HepG2 (cell line): ENCODE results near the gene CSKMT. TPM values are rescaled to one million over a fixed set of nuclear protein-coding genes. Genes with fewer than 3 reads are reported as not detected.

Source experiments
- BCL6 ChIP-seq: IDR thresholded peaks from 2 replicates; pipeline ENCODE4 v1.6.1; 2016; ENCODE audit warnings: missing genetic modification reagents, missing compliant biosample characterization
- CEBPB ChIP-seq: IDR thresholded peaks from 2 replicates; pipeline ENCODE4 v1.6.1; 2011; ENCODE audit warnings: low read depth, low read length, improper control_type of control experiment, borderline replicate concordance
- FOXA3 ChIP-seq: IDR thresholded peaks from 2 replicates; pipeline ENCODE4 v1.6.1; 2016; ENCODE audit warnings: missing genetic modification reagents, missing compliant biosample characterization
- IKZF1 ChIP-seq: fragments of 450-650 bp; IDR thresholded peaks from 2 replicates; pipeline ENCODE4 v1.7.1; 2016
- MEIS2 ChIP-seq: sonication (generic); formaldehyde crosslinking; IDR thresholded peaks from 2 replicates; pipeline ENCODE4 v1.9.0; 2021; ENCODE audit warnings: mild to moderate bottlenecking, missing genetic modification reagents
- MYC ChIP-seq: sonication (generic); formaldehyde crosslinking; IDR thresholded peaks from 2 replicates; pipeline ENCODE4 v1.9.0; 2021; ENCODE audit warnings: missing genetic modification reagents, borderline replicate concordance
- NCOA2 ChIP-seq: sonication (generic); formaldehyde crosslinking; IDR thresholded peaks from 2 replicates; pipeline ENCODE4 v1.8.0; 2022; ENCODE audit warnings: inconsistent platforms
- SOX6 ChIP-seq, 2 experiments: fragments of 450-650 bp in 1 of 2; sonication (generic) in 1 of 2; formaldehyde crosslinking in 1 of 2; IDR thresholded peaks; 2 replicates each; pipeline versions ENCODE4 v1.4.0 to v1.6.1; 2017 to 2020; ENCODE audit warnings: antibody characterized with exemption in 1 of 2, mild to moderate bottlenecking in 1 of 2, missing genetic modification reagents in 1 of 2
- STAG1 ChIP-seq: sonication (generic); formaldehyde crosslinking; IDR thresholded peaks from 2 replicates; pipeline ENCODE4 v1.4.0; 2020; ENCODE audit warnings: missing genetic modification reagents
- XRCC5 ChIP-seq: fragments of 200-400 bp; formaldehyde crosslinking; optimal IDR thresholded peaks from 2 replicates; pipeline ENCODE3; 2017; ENCODE audit warnings: mild to moderate bottlenecking, low read length
- ZFP36 ChIP-seq: fragments of 150-350 bp; IDR thresholded peaks from 2 replicates; pipeline ENCODE4 v1.6.1; 2018; ENCODE audit warnings: borderline replicate concordance, low read length, low read depth; ENCODE audit not compliant: partially characterized antibody
- ZFP37 ChIP-seq: sonication (generic); formaldehyde crosslinking; IDR thresholded peaks from 2 replicates; pipeline ENCODE4 v1.4.0; 2020; ENCODE audit warnings: missing genetic modification reagents, borderline replicate concordance
- ZFY ChIP-seq: sonication (generic); formaldehyde crosslinking; IDR thresholded peaks from 2 replicates; pipeline ENCODE4 v1.4.0; 2020; ENCODE audit warnings: missing genetic modification reagents
- ZNF12 ChIP-seq: sonication (generic); formaldehyde crosslinking; IDR thresholded peaks from 2 replicates; pipeline ENCODE4 v1.5.0; 2020; ENCODE audit warnings: missing genetic modification reagents
- ZNF234 ChIP-seq: sonication (generic); formaldehyde crosslinking; conservative IDR thresholded peaks from 2 replicates; pipeline ENCODE4 v1.5.1; 2020; ENCODE audit warnings: mild to moderate bottlenecking, missing genetic modification reagents
- ZNF263 ChIP-seq: sonication (generic); formaldehyde crosslinking; IDR thresholded peaks from 2 replicates; pipeline ENCODE4 v1.4.0; 2020; ENCODE audit warnings: missing genetic modification reagents
- ZNF605 ChIP-seq: sonication (generic); formaldehyde crosslinking; IDR thresholded peaks from 2 replicates; pipeline ENCODE4 v1.8.0; 2022; ENCODE audit warnings: mild to moderate bottlenecking, missing genetic modification reagents
- ZNF652 ChIP-seq: IDR thresholded peaks from 2 replicates; pipeline ENCODE4 v1.6.1; 2016; ENCODE audit warnings: low read depth, borderline replicate concordance
- ZNF792 ChIP-seq: IDR thresholded peaks from 2 replicates; pipeline ENCODE4 v1.6.1; 2016
- polyA plus RNA-seq, 8 experiments: library from polyadenylated mRNA; depleted of rRNA in 3 of 8; stranded (reverse) in 7 of 8; unstranded in 1 of 8; fragments of >200 nt; fragmentation: Illumina TruSeq in 4 of 8; extraction: Trizol in 4 of 8; gene quantifications; 2 replicates each; pipeline versions ENCODE4 v1.2.1 to v1.2.3, GENCODE V29; 2011 to 2016; ENCODE audit warnings: low read depth in 4 of 8, missing spikeins in 1 of 8, mixed read lengths in 1 of 8; ENCODE audit not compliant: insufficient read depth in 1 of 8
- total RNA-seq, 5 experiments: library from RNA; depleted of rRNA; stranded (reverse); fragments of >200 nt; fragmentation: Illumina TruSeq; extraction: Trizol; gene quantifications; 2 replicates each; pipeline ENCODE4 v1.2.3, GENCODE V29; 2016; ENCODE audit warnings: low read depth in 1 of 5
- TF ChIP-seq, protein P1 (sequence below): sonication (generic); formaldehyde crosslinking; IDR thresholded peaks from 2 replicates; pipeline ENCODE4 v1.4.0; 2020; ENCODE audit warnings: missing genetic modification reagents
- TF ChIP-seq, protein P2 (sequence below): sonication (generic); formaldehyde crosslinking; IDR thresholded peaks from 2 replicates; pipeline ENCODE4 v1.8.0; 2023; ENCODE audit warnings: mild to moderate bottlenecking, missing genetic modification reagents
- TF ChIP-seq, protein P3 (sequence below), 2 experiments: sonication (generic) in 1 of 2; formaldehyde crosslinking in 1 of 2; IDR thresholded peaks; 2 replicates each; pipeline versions ENCODE4 v1.4.0 to v1.6.1; 2018 to 2020; ENCODE audit warnings: missing genetic modification reagents in 2 of 2, borderline replicate concordance in 1 of 2, low read depth in 1 of 2, mild to moderate bottlenecking in 1 of 2, missing biosample characterization in 1 of 2
- TF ChIP-seq, protein P4 (sequence below): sonication (generic); formaldehyde crosslinking; IDR thresholded peaks from 2 replicates; pipeline ENCODE4 v1.5.0; 2020; ENCODE audit warnings: mild to moderate bottlenecking, missing genetic modification reagents, moderate library complexity
- TF ChIP-seq, protein P5 (sequence below): IDR thresholded peaks from 2 replicates; pipeline ENCODE4 v1.6.1; 2016; ENCODE audit warnings: missing genetic modification reagents, missing compliant biosample characterization

CSKMT gene
- total and polyA plus RNA-seq, 2 of the 13 experiments (the other 11 are each of a cell fraction or from before 2014, with no cell fraction given), result 7.6 to 31.8 TPM

DNA sequence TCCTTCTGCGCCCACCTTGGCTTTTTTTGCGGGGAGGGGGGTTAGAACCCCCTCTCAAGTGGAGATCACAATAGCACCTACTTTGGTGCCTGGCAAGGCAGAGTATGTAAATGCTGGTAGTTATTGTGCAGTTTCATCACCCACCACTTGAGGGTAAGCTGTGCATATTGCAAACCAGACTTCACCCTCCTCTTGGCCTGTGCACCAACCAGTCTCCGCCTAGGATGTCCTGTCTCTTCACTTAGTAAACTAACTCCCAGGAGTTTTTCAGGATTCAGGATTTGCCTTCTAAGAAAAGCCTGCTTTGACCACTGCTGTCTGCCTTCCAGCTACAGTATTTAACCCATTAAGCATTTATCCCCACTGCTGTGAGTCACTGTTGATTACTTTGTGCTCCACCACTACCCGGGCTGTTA is 15.7 kb downstream of the CSKMT start (continued):
- TF ChIP-seq ZNF234 (no peak), ZNF652 (CRISPR knock-in tag) (peak; percentile 80), ZFY (CRISPR knock-in tag) (peak; percentile 44; the same call in 1 of the 2 replicates), NCOA2 (CRISPR knock-in tag) (0 out of 2 replicates have a peak, but pooled peaks have one; percentile 27), ZNF12 (CRISPR knock-in tag) (no peak), STAG1 (CRISPR knock-in tag) (peak; percentile 73), SOX6 (IDR thresholded peaks at IDR 0.05) (no peak), SOX6 (CRISPR knock-in tag; IDR thresholded peaks at IDR 0.05) (0 out of 2 replicates have a peak, but pooled peaks have one; percentile 15), MYC (CRISPR knock-in tag) (0 out of 2 replicates have a peak, but pooled peaks have one; percentile 15), XRCC5 (peak; percentile 49), ZNF263 (CRISPR knock-in tag) (0 out of 2 replicates have a peak, but pooled peaks have one; percentile 18), MEIS2 (0 out of 2 replicates have a peak, but pooled peaks have one; percentile 39), ZFP37 (CRISPR knock-in tag) (peak; percentile 42; the same call in 1 of the 2 replicates), IKZF1 (no peak), FOXA3 (CRISPR knock-in tag) (0 out of 2 replicates have a peak, but pooled peaks have one; percentile 31), ZNF792 (CRISPR knock-in tag) (peak; percentile 41; the same call in 1 of the 2 replicates), BCL6 (CRISPR knock-in tag) (peak; percentile 85), ZFP36 (no peak), CEBPB (peak; percentile 42; the same call in 1 of the 2 replicates), ZNF605 (CRISPR knock-in tag) (peak; percentile 54; the same call in 1 of the 2 replicates)
- TF ChIP-seq, protein P1, sequence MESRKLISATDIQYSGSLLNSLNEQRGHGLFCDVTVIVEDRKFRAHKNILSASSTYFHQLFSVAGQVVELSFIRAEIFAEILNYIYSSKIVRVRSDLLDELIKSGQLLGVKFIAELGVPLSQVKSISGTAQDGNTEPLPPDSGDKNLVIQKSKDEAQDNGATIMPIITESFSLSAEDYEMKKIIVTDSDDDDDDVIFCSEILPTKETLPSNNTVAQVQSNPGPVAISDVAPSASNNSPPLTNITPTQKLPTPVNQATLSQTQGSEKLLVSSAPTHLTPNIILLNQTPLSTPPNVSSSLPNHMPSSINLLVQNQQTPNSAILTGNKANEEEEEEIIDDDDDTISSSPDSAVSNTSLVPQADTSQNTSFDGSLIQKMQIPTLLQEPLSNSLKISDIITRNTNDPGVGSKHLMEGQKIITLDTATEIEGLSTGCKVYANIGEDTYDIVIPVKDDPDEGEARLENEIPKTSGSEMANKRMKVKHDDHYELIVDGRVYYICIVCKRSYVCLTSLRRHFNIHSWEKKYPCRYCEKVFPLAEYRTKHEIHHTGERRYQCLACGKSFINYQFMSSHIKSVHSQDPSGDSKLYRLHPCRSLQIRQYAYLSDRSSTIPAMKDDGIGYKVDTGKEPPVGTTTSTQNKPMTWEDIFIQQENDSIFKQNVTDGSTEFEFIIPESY (CRISPR knock-in tag), result 0 out of 2 replicates have a peak, but pooled peaks have one; percentile 35
- TF ChIP-seq, protein P2, sequence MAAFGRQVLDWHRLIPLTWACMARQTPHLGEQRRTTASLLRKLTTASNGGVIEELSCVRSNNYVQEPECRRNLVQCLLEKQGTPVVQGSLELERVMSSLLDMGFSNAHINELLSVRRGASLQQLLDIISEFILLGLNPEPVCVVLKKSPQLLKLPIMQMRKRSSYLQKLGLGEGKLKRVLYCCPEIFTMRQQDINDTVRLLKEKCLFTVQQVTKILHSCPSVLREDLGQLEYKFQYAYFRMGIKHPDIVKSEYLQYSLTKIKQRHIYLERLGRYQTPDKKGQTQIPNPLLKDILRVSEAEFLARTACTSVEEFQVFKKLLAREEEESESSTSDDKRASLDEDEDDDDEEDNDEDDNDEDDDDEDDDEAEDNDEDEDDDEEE (CRISPR knock-in tag), result 0 out of 2 replicates have a peak, but pooled peaks have one; percentile 24
- TF ChIP-seq, protein P3, sequence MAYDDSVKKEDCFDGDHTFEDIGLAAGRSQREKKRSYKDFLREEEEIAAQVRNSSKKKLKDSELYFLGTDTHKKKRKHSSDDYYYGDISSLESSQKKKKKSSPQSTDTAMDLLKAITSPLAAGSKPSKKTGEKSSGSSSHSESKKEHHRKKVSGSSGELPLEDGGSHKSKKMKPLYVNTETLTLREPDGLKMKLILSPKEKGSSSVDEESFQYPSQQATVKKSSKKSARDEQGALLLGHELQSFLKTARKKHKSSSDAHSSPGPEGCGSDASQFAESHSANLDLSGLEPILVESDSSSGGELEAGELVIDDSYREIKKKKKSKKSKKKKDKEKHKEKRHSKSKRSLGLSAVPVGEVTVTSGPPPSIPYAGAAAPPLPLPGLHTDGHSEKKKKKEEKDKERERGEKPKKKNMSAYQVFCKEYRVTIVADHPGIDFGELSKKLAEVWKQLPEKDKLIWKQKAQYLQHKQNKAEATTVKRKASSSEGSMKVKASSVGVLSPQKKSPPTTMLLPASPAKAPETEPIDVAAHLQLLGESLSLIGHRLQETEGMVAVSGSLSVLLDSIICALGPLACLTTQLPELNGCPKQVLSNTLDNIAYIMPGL (CRISPR knock-in tag; IDR thresholded peaks at IDR 0.05; ENCODE audit: borderline replicate concordance in 1 of 2, low read depth in 1 of 2), result peak in 1 of 2 experiments; percentile 81; a peak in 1 of 4 replicates
- TF ChIP-seq, protein P4, sequence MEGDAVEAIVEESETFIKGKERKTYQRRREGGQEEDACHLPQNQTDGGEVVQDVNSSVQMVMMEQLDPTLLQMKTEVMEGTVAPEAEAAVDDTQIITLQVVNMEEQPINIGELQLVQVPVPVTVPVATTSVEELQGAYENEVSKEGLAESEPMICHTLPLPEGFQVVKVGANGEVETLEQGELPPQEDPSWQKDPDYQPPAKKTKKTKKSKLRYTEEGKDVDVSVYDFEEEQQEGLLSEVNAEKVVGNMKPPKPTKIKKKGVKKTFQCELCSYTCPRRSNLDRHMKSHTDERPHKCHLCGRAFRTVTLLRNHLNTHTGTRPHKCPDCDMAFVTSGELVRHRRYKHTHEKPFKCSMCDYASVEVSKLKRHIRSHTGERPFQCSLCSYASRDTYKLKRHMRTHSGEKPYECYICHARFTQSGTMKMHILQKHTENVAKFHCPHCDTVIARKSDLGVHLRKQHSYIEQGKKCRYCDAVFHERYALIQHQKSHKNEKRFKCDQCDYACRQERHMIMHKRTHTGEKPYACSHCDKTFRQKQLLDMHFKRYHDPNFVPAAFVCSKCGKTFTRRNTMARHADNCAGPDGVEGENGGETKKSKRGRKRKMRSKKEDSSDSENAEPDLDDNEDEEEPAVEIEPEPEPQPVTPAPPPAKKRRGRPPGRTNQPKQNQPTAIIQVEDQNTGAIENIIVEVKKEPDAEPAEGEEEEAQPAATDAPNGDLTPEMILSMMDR (CRISPR knock-in tag), result peak; percentile 88
- TF ChIP-seq, protein P5, sequence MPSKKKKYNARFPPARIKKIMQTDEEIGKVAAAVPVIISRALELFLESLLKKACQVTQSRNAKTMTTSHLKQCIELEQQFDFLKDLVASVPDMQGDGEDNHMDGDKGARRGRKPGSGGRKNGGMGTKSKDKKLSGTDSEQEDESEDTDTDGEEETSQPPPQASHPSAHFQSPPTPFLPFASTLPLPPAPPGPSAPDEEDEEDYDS (CRISPR knock-in tag), result peak; percentile 15; the same call in 1 of the 2 replicates
